ENCODE measurements around the gene TLN1. TPM values are rescaled to one million over a fixed set of nuclear protein-coding genes. Genes with fewer than 3 reads are reported as not detected.

TLN1 gene
- total and polyA plus RNA-seq, 10 of the 15 experiments (the other 5 are each of a cell fraction or from before 2014, with no cell fraction given) = 11.6 to 305 (median 71.9) TPM

DNA sequence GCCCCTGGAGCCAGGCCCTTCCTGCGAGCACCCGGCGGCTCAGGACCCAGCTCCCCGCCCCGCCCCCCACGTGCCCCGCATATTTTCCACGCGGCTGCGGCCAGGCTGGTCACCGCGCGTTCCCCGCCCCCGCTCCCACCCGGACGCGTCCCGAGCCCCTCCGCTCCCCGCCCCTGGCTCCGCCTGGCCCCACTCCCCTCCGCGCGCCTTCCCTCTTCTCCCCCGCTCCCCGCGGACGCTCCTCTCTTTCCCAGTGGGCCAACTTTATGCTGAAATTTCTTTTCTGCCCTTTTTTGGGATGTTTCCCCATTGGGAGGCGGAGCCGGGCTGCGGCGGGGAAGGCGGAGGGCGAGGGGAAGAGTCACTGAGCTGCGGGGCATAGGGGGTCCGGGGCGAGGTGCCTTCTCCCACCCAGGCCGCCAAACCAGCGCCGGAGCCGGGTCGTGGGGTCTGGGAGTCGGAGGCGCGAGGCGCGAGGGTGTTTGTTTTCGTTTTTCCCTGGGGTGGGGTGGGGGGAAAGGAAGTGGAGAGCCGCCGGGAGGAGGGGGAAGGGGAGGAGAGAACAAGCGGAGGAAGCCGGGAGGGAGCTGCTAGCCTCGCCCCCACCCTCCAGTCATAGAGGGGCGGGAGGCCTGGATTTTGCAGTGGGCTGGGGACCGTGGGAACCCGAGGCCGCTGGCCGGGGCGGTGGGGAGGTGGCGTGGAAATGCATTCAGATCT is 41.2 kb downstream of the TLN1 start:
- Histone ChIP-seq H3K4me2 (ENCODE audit: control insufficient read depth, insufficient read depth) (peak overlapping the region; percentile 90), H3K4me1 (ENCODE audit: control insufficient read depth, insufficient read depth, low read length) (peaks cover 3% of the 10 kb centered on the region; the same call in 1 of the 2 replicates), H3K4me3 (peak overlapping the region; percentile 87), H2AFZ (ENCODE audit: control insufficient read depth, low read depth, low read length) (peak overlapping the region; percentile 79), H3K9ac (ENCODE audit: control insufficient read depth, insufficient read depth, low read length) (peak overlapping the region; percentile 53), H4K20me1 (ENCODE audit: control insufficient read depth, insufficient read depth) (no peaks in the 10 kb centered on the region), H3K9me3 (replicated peaks; ENCODE audit: control insufficient read depth, insufficient read depth, low read length) (no peaks in the 10 kb centered on the region), H3K36me3 (ENCODE audit: control insufficient read depth in 2 of 2, insufficient read depth in 2 of 2, low read length in 1 of 2) (peaks cover under 1 to 1% of the 10 kb centered on the region in 2 experiments; a peak in 1 of 4 replicates), H3K79me2 (ENCODE audit: control insufficient read depth, insufficient read depth, low read length) (no peaks in the 10 kb centered on the region; the same call in 1 of the 2 replicates), H3K27me3 (replicated peaks in 1 of 2; ENCODE audit: control insufficient read depth in 2 of 2, insufficient read depth in 2 of 2, low read length in 1 of 2) (no peaks in the 10 kb centered on the region), H3K27ac (ENCODE audit: control insufficient read depth, insufficient read depth) (no peak overlapping the region)
- in situ Hi-C loops (cut with MboI) (no loop called here), intact Hi-C loops (cut with micrococcal nuclease; ENCODE audit: unreplicated experiment) (no loop called here)
- 1% methylated on average over 28 of the region's 61 CpGs for WGBS (ENCODE audit: insufficient coverage, insufficient replicate concordance, low lambda C conversion rate, missing lambda C conversion rate)
- POLR2A ChIA-PET = interaction anchor here (0.7 to 2.7 kb wide), 7 partner anchors 19 to 74 kb away, joined by 3 to 13 read pairs (median 4); partner anchors contain the start of genes CREB3 and TLN1
- ATAC-seq (peak; percentile 47), FAIRE-seq (no peak), DNase-seq (ENCODE audit: low read depth, low spot score) (no peak)
- TF ChIP-seq SRF (IDR thresholded peaks at IDR 0.05; ENCODE audit: low read depth in 2 of 2, low read length in 2 of 2) (peak in 1 of 2 experiments; percentile 67; a peak in 1 of 4 replicates), FOXM1 (IDR thresholded peaks at IDR 0.05; ENCODE audit: low read depth, low read length) (no peak), RELA (IDR thresholded peaks at IDR 0.05; ENCODE audit: borderline replicate concordance, partially characterized antibody) (no peak)
- TF ChIP-seq, protein P1, sequence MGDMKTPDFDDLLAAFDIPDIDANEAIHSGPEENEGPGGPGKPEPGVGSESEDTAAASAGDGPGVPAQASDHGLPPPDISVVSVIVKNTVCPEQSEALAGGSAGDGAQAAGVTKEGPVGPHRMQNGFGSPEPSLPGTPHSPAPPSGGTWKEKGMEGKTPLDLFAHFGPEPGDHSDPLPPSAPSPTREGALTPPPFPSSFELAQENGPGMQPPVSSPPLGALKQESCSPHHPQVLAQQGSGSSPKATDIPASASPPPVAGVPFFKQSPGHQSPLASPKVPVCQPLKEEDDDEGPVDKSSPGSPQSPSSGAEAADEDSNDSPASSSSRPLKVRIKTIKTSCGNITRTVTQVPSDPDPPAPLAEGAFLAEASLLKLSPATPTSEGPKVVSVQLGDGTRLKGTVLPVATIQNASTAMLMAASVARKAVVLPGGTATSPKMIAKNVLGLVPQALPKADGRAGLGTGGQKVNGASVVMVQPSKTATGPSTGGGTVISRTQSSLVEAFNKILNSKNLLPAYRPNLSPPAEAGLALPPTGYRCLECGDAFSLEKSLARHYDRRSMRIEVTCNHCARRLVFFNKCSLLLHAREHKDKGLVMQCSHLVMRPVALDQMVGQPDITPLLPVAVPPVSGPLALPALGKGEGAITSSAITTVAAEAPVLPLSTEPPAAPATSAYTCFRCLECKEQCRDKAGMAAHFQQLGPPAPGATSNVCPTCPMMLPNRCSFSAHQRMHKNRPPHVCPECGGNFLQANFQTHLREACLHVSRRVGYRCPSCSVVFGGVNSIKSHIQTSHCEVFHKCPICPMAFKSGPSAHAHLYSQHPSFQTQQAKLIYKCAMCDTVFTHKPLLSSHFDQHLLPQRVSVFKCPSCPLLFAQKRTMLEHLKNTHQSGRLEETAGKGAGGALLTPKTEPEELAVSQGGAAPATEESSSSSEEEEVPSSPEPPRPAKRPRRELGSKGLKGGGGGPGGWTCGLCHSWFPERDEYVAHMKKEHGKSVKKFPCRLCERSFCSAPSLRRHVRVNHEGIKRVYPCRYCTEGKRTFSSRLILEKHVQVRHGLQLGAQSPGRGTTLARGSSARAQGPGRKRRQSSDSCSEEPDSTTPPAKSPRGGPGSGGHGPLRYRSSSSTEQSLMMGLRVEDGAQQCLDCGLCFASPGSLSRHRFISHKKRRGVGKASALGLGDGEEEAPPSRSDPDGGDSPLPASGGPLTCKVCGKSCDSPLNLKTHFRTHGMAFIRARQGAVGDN (IDR thresholded peaks at IDR 0.05) = no peak
- TF ChIP-seq, protein P2, sequence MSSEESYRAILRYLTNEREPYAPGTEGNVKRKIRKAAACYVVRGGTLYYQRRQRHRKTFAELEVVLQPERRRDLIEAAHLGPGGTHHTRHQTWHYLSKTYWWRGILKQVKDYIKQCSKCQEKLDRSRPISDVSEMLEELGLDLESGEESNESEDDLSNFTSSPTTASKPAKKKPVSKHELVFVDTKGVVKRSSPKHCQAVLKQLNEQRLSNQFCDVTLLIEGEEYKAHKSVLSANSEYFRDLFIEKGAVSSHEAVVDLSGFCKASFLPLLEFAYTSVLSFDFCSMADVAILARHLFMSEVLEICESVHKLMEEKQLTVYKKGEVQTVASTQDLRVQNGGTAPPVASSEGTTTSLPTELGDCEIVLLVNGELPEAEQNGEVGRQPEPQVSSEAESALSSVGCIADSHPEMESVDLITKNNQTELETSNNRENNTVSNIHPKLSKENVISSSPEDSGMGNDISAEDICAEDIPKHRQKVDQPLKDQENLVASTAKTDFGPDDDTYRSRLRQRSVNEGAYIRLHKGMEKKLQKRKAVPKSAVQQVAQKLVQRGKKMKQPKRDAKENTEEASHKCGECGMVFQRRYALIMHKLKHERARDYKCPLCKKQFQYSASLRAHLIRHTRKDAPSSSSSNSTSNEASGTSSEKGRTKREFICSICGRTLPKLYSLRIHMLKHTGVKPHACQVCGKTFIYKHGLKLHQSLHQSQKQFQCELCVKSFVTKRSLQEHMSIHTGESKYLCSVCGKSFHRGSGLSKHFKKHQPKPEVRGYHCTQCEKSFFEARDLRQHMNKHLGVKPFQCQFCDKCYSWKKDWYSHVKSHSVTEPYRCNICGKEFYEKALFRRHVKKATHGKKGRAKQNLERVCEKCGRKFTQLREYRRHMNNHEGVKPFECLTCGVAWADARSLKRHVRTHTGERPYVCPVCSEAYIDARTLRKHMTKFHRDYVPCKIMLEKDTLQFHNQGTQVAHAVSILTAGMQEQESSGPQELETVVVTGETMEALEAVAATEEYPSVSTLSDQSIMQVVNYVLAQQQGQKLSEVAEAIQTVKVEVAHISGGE (CRISPR knock-in tag; IDR thresholded peaks at IDR 0.05) = no peak
- BruUV-seq (replicated peaks) = no TSS peak
- RAD21 ChIA-PET (ENCODE audit: unreplicated experiment) = interaction anchor here (0.6 to 2.0 kb wide), 5 partner anchors 21 to 87 kb away, joined by 3 to 7 read pairs (median 4); partner anchors contain the start of gene CCDC107
- SMC1A ChIA-PET (ENCODE audit: uncharacterized antibody, unreplicated experiment) = interaction anchor here (0.6 to 1.4 kb wide), 5 partner anchors 29 to 1395 kb away, joined by 3 to 4 read pairs (median 3); no protein-coding TSS in a partner anchor
- CTCF ChIA-PET = interaction anchor here (0.9 to 15.2 kb wide), 6 partner anchors 30 to 87 kb away, joined by 3 to 227 read pairs (median 5); partner anchors contain the start of genes ARHGEF39, CCDC107 and RMRP
